ENCODE results near the gene ENOX2. TPM values are rescaled to one million over a fixed set of nuclear protein-coding genes. Genes with fewer than 3 reads are reported as not detected.

Gene ENOX2
- polyA plus RNA-seq, 1 donor from 2014 or later: 48.7 TPM

DNA sequence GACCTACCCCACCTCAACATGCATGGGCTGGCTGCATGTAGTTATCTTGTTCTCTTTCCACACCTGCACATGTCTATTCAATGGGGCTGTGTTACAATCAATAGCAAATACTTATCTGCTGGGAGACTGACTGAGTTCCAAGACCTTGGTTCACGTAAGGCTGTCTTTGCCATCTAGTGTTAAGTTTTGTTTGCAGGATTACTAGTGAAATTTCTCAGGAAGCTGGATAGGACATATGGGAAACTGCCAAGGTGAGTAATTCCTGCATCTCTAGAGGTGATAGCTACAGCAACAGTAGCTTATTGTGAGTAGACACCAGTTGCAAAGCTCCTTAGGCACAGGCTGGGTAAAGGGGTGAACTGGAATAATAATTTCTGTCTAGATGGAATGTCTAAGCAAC is 177.5 kb downstream of the ENOX2 start:
- H3K27me3 ChIP-seq (ENCODE audit: insufficient read depth, low read depth, low read length): no peaks in the 10 kb centered on the region

DNA sequence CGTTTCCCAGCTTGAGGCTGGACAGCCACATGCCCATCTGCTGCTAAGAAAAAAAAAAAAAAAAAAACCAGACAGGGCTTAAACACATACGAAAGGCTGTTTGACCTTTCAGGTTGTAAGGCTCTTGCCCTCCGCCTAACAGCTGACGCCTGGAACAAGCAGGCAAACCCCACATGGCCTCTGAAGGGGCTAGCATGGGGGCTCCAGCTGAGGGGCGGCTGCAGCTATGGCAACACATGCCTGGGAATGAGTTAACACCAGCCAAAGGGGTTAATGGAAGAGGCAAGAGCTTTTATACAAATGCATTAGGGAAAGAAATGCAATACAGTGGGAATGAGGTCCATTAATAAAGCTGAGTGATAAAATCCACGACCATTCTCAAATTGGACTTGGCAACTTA is 183.6 kb downstream of the ENOX2 start:
- Histone ChIP-seq H3K9me2 (ENCODE audit: insufficient read depth, low read length) (no peaks in the 10 kb centered on the region), H3K9me3 (ENCODE audit: low read length) (no peaks in the 10 kb centered on the region), H3K4me3 (ENCODE audit: low read length) (no peak overlapping the region), H3K4me2 (ENCODE audit: low read length) (no peak overlapping the region), H3K79me2 (replicated peaks; ENCODE audit: insufficient read depth, low read length) (no peaks in the 10 kb centered on the region), H3F3A (ENCODE audit: insufficient read depth, low read length, poor library complexity, severe bottlenecking) (no peaks in the 10 kb centered on the region), H2AFZ (ENCODE audit: low read depth, low read length) (no peak overlapping the region), H4K20me1 (ENCODE audit: insufficient read depth) (no peaks in the 10 kb centered on the region), H3K36me3 (ENCODE audit: insufficient read depth, low read length) (no peaks in the 10 kb centered on the region), H3K27me3 (ENCODE audit: insufficient read depth, low read depth, low read length) (no peaks in the 10 kb centered on the region), H3K9ac (ENCODE audit: low read length) (no peak overlapping the region), H3K27ac (ENCODE audit: low read length) (no peak overlapping the region)
- TF ChIP-seq SMC3 (conservative IDR thresholded peaks at IDR 0.05; ENCODE audit: poor library complexity) (no peak), TAF1 (IDR thresholded peaks at IDR 0.05; ENCODE audit: low read depth) (no peak), POLR2AphosphoS5 (IDR thresholded peaks at IDR 0.05) (no peak), EP300 (conservative IDR thresholded peaks at IDR 0.05; ENCODE audit: poor library complexity, severe bottlenecking) (no peak), RAD21 (conservative IDR thresholded peaks at IDR 0.05) (no peak), EZH2 (IDR thresholded peaks at IDR 0.05; ENCODE audit: borderline replicate concordance, insufficient read depth, low read length, poor library complexity, severe bottlenecking) (no peak)
- TF ChIP-seq, protein P1, sequence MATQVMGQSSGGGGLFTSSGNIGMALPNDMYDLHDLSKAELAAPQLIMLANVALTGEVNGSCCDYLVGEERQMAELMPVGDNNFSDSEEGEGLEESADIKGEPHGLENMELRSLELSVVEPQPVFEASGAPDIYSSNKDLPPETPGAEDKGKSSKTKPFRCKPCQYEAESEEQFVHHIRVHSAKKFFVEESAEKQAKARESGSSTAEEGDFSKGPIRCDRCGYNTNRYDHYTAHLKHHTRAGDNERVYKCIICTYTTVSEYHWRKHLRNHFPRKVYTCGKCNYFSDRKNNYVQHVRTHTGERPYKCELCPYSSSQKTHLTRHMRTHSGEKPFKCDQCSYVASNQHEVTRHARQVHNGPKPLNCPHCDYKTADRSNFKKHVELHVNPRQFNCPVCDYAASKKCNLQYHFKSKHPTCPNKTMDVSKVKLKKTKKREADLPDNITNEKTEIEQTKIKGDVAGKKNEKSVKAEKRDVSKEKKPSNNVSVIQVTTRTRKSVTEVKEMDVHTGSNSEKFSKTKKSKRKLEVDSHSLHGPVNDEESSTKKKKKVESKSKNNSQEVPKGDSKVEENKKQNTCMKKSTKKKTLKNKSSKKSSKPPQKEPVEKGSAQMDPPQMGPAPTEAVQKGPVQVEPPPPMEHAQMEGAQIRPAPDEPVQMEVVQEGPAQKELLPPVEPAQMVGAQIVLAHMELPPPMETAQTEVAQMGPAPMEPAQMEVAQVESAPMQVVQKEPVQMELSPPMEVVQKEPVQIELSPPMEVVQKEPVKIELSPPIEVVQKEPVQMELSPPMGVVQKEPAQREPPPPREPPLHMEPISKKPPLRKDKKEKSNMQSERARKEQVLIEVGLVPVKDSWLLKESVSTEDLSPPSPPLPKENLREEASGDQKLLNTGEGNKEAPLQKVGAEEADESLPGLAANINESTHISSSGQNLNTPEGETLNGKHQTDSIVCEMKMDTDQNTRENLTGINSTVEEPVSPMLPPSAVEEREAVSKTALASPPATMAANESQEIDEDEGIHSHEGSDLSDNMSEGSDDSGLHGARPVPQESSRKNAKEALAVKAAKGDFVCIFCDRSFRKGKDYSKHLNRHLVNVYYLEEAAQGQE (IDR thresholded peaks at IDR 0.05; ENCODE audit: borderline replicate concordance): no peak
- TF ChIP-seq, protein P2, sequence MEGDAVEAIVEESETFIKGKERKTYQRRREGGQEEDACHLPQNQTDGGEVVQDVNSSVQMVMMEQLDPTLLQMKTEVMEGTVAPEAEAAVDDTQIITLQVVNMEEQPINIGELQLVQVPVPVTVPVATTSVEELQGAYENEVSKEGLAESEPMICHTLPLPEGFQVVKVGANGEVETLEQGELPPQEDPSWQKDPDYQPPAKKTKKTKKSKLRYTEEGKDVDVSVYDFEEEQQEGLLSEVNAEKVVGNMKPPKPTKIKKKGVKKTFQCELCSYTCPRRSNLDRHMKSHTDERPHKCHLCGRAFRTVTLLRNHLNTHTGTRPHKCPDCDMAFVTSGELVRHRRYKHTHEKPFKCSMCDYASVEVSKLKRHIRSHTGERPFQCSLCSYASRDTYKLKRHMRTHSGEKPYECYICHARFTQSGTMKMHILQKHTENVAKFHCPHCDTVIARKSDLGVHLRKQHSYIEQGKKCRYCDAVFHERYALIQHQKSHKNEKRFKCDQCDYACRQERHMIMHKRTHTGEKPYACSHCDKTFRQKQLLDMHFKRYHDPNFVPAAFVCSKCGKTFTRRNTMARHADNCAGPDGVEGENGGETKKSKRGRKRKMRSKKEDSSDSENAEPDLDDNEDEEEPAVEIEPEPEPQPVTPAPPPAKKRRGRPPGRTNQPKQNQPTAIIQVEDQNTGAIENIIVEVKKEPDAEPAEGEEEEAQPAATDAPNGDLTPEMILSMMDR (IDR thresholded peaks at IDR 0.05; ENCODE audit: poor library complexity, severe bottlenecking): no peak

More for the DNA sequence above, 177.5 kb downstream of the ENOX2 start:
- Histone ChIP-seq H3K36me3 (ENCODE audit: insufficient read depth, low read length) (no peaks in the 10 kb centered on the region), H2AFZ (ENCODE audit: low read depth, low read length) (no peak overlapping the region), H3K9me2 (ENCODE audit: insufficient read depth, low read length) (no peaks in the 10 kb centered on the region), H3K4me3 (ENCODE audit: low read length) (no peak overlapping the region), H3K4me2 (ENCODE audit: low read length) (no peak overlapping the region), H4K20me1 (ENCODE audit: insufficient read depth) (no peaks in the 10 kb centered on the region), H3K9ac (ENCODE audit: low read length) (no peak overlapping the region), H3F3A (ENCODE audit: insufficient read depth, low read length, poor library complexity, severe bottlenecking) (no peaks in the 10 kb centered on the region), H3K79me2 (replicated peaks; ENCODE audit: insufficient read depth, low read length) (no peaks in the 10 kb centered on the region), H3K9me3 (ENCODE audit: low read length) (no peaks in the 10 kb centered on the region), H3K27ac (ENCODE audit: low read length) (no peak overlapping the region)
- TF ChIP-seq MXI1 (conservative IDR thresholded peaks at IDR 0.05; ENCODE audit: poor library complexity, severe bottlenecking) (no peak), RAD21 (conservative IDR thresholded peaks at IDR 0.05) (no peak), EZH2 (IDR thresholded peaks at IDR 0.05; ENCODE audit: borderline replicate concordance, insufficient read depth, low read length, poor library complexity, severe bottlenecking) (no peak), POLR2AphosphoS5 (IDR thresholded peaks at IDR 0.05) (no peak), EP300 (conservative IDR thresholded peaks at IDR 0.05; ENCODE audit: poor library complexity, severe bottlenecking) (no peak), TAF1 (IDR thresholded peaks at IDR 0.05; ENCODE audit: low read depth) (no peak), SMC3 (conservative IDR thresholded peaks at IDR 0.05; ENCODE audit: poor library complexity) (no peak)
- TF ChIP-seq, protein P2 (IDR thresholded peaks at IDR 0.05; ENCODE audit: poor library complexity, severe bottlenecking): no peak
- TF ChIP-seq, protein P1 (IDR thresholded peaks at IDR 0.05; ENCODE audit: borderline replicate concordance): no peak

Measured in neural cell (in vitro differentiated cells).